Esophagus muscularis mucosa (tissue), 4 donors: ENCODE measurements around the gene DTX1. TPM values are rescaled to one million over a fixed set of nuclear protein-coding genes. Genes with fewer than 3 reads are reported as not detected.

ENCODE experiments used
- DNase-seq: peaks from one replicate; pipeline ENCODE4 v3.0.0-alpha.2; 2017; ENCODE audit errors: extremely low spot score
- H3K27ac ChIP-seq, 4 donors: fragments of 200-600 bp; sonication (generic); replicated peaks in 1 of 4; 1 replicate in 3 of 4; 2 replicates in 1 of 4; pipeline ENCODE4 v1.5.1; 2016 to 2019; ENCODE audit warnings: mild to moderate bottlenecking in 1 of 4
- H3K27me3 ChIP-seq, 4 donors: fragments of 200-600 bp; sonication (generic); one replicate each; pipeline versions ENCODE4 v1.5.1 to v1.6.0; 2016 to 2019
- H3K36me3 ChIP-seq, 4 donors: fragments of 200-600 bp; sonication (generic); one replicate each; pipeline ENCODE4 v1.5.1; 2016 to 2019
- H3K4me1 ChIP-seq, 4 donors: fragments of 200-600 bp; sonication (generic); one replicate each; pipeline ENCODE4 v1.5.1; 2016 to 2019
- H3K4me3 ChIP-seq, 4 donors: fragments of 200-600 bp; sonication (generic); 1 replicate in 2 of 4; 2 replicates in 2 of 4; pipeline ENCODE4 v1.5.1; 2016 to 2019; ENCODE audit warnings: mild to moderate bottlenecking in 4 of 4, moderate library complexity in 1 of 4
- H3K9me3 ChIP-seq, 4 donors: fragments of 200-600 bp; sonication (generic); 1 replicate in 3 of 4; 2 replicates in 1 of 4; pipeline ENCODE4 v1.5.1; 2016 to 2019
- CTCF ChIP-seq, 3 experiments: fragments of 200-600 bp in 2 of 3; fragments of 450-650 bp in 1 of 3; sonication (generic) in 2 of 3; IDR thresholded peaks; one replicate each; pipeline ENCODE4 v1.5.1; 2017 to 2019; ENCODE audit warnings: antibody characterized with exemption in 3 of 3, mild to moderate bottlenecking in 2 of 3, moderate library complexity in 1 of 3
- EP300 ChIP-seq: sonication (generic); formaldehyde crosslinking; IDR thresholded peaks from one replicate; pipeline ENCODE4 v1.6.1; 2017; ENCODE audit warnings: antibody characterized with exemption
- POLR2A ChIP-seq: fragments of 450-650 bp; IDR thresholded peaks from one replicate; pipeline ENCODE4 v1.6.1; 2017; ENCODE audit warnings: antibody characterized with exemption, moderate library complexity, mild to moderate bottlenecking, low read depth
- POLR2AphosphoS5 ChIP-seq, 2 donors: sonication (generic); formaldehyde crosslinking; IDR thresholded peaks; one replicate each; pipeline ENCODE4 v1.6.1; 2017; ENCODE audit warnings: antibody characterized with exemption in 2 of 2
- WGBS: methylation state at CpG from one replicate; pipeline ENCODE4 v1.1.5; 2018; 5-methylcytosine and 5-hydroxymethylcytosine counted together
- intact Hi-C: fragments of 100-400 bp; cut with DNase I; formaldehyde crosslinking; loops from one replicate; pipeline ENCODE4 v1.15.1; 2023
- total RNA-seq, 4 donors: library from RNA; depleted of rRNA; stranded (reverse); fragments of >200 nt; gene quantifications; one replicate each; pipeline versions ENCODE4 v1.1.0 to v1.2.1, GENCODE V29; 2016

DTX1 gene
- total RNA-seq, 4 donors from 2014 or later = 3.6 to 6.1 (median 4.9) TPM

GRCh38 chr12:113058553-113058952, 2.0 kb downstream of the DTX1 start:
- Histone ChIP-seq H3K9me3 (no peaks in the 10 kb centered on the region), H3K4me1 (peaks cover 7 to 19% (median 15%) of the 10 kb centered on the region in 4 donors), H3K27me3 (peaks cover 0 to 82% (median 23%) of the 10 kb centered on the region in 4 donors), H3K36me3 (no peaks in the 10 kb centered on the region), H3K27ac (no peak overlapping the region), H3K4me3 (no peak overlapping the region)
- DNase-seq = no peak
- intact Hi-C loops = no loop called here
- WGBS = 100% methylated on average over 1 of the region's 1 CpG
- no peak for TF ChIP-seq CTCF (IDR thresholded peaks at IDR 0.05)

GRCh38 chr12:113059071-113059595, 2.6 kb downstream of the DTX1 start:
- 92% methylated on average over 8 of the region's 8 CpGs for WGBS
- Histone ChIP-seq H3K27ac (no peak overlapping the region), H3K4me3 (no peak overlapping the region), H3K9me3 (no peaks in the 10 kb centered on the region), H3K36me3 (no peaks in the 10 kb centered on the region), H3K4me1 (peaks cover 7 to 19% (median 15%) of the 10 kb centered on the region in 4 donors), H3K27me3 (peaks cover 0 to 84% (median 23%) of the 10 kb centered on the region in 4 donors)
- intact Hi-C loops = no loop called here
- no peak for DNase-seq
- no peak for TF ChIP-seq POLR2A
- no peak for TF ChIP-seq POLR2AphosphoS5 (IDR thresholded peaks at IDR 0.05)
- no peak for TF ChIP-seq EP300
- TF ChIP-seq CTCF (IDR thresholded peaks at IDR 0.05) = no peak

- no peaks in the 10 kb centered on the region for H3K36me3 ChIP-seq
- DNase-seq = no peak
- H3K27me3 ChIP-seq = peaks cover 0 to 87% (median 25%) of the 10 kb centered on the region in 4 donors
- no peak overlapping the region for H3K27ac ChIP-seq
- H3K4me1 ChIP-seq = peaks cover 7 to 19% (median 15%) of the 10 kb centered on the region in 4 donors
- TF ChIP-seq POLR2A (no peak), EP300 (no peak), POLR2AphosphoS5 (IDR thresholded peaks at IDR 0.05) (no peak), CTCF (IDR thresholded peaks at IDR 0.05) (no peak)
- no peak overlapping the region for H3K4me3 ChIP-seq
- 86% methylated on average over 7 of the region's 7 CpGs for whole genome bisulfite sequencing
- no peaks in the 10 kb centered on the region for H3K9me3 ChIP-seq
- intact Hi-C loops = no loop called here
These were observed 3.9 kb downstream of the DTX1 start for GRCh38 chr12:113060336-113060960.

- no peaks in the 10 kb centered on the region for H3K36me3 ChIP-seq
- no peak overlapping the region for H3K27ac ChIP-seq
- no peak overlapping the region for H3K4me3 ChIP-seq
- H3K27me3 ChIP-seq = peaks cover 0 to 87% (median 21%) of the 10 kb centered on the region in 4 donors
- DNase-seq = no peak
- TF ChIP-seq POLR2A (no peak), POLR2AphosphoS5 (IDR thresholded peaks at IDR 0.05) (no peak), EP300 (no peak), CTCF (IDR thresholded peaks at IDR 0.05) (no peak)
- intact Hi-C loops = no loop called here
- 76% methylated on average over 10 of the region's 10 CpGs for WGBS
- peaks cover 7 to 17% (median 14%) of the 10 kb centered on the region in 4 donors for H3K4me1 ChIP-seq
- H3K9me3 ChIP-seq = no peaks in the 10 kb centered on the region
These were observed 4.6 kb downstream of the DTX1 start for GRCh38 chr12:113061061-113061694.
